KMS-11 (cell line): ENCODE measurements around the gene ZNF236.

ENCODE experiments used
- H2AFZ ChIP-seq: fragments of 200-600 bp; sonication (generic); 2 replicates; pipeline ENCODE4 v1.6.1; 2016; ENCODE audit warnings: antibody characterized with exemption, mixed run types, low read depth
- H3K27ac ChIP-seq: fragments of 200-600 bp; sonication (generic); 2 replicates; pipeline ENCODE4 v1.6.1; 2016; ENCODE audit warnings: mild to moderate bottlenecking, mixed run types
- H3K27me3 ChIP-seq: fragments of 200-600 bp; sonication (generic); 2 replicates; pipeline ENCODE4 v1.6.1; 2017; ENCODE audit warnings: mild to moderate bottlenecking, low read depth, mixed run types, moderate library complexity; ENCODE audit not compliant: insufficient read depth
- H3K36me3 ChIP-seq: fragments of 200-600 bp; sonication (generic); 2 replicates; pipeline ENCODE4 v1.6.1; 2017; ENCODE audit warnings: mild to moderate bottlenecking, mixed run types; ENCODE audit not compliant: insufficient read depth
- H3K4me1 ChIP-seq: fragments of 200-600 bp; sonication (generic); 2 replicates; pipeline ENCODE4 v1.6.1; 2016; ENCODE audit warnings: mild to moderate bottlenecking, low read depth, mixed run types; ENCODE audit not compliant: poor library complexity, severe bottlenecking
- H3K4me2 ChIP-seq: fragments of 200-600 bp; sonication (generic); 2 replicates; pipeline ENCODE4 v1.7.0; 2016; ENCODE audit warnings: mild to moderate bottlenecking, mixed run types
- H3K4me3 ChIP-seq: fragments of 200-600 bp; sonication (generic); IDR thresholded peaks from 2 replicates; pipeline ENCODE4 v1.6.1; 2017; ENCODE audit warnings: low read depth, low read length, mixed read lengths; ENCODE audit not compliant: insufficient read depth
- H3K79me2 ChIP-seq: fragments of 200-600 bp; sonication (generic); 2 replicates; pipeline ENCODE4 v1.6.1; 2016; ENCODE audit warnings: low read depth, mixed run types; ENCODE audit not compliant: insufficient read depth
- H3K9ac ChIP-seq: fragments of 200-600 bp; sonication (generic); 2 replicates; pipeline ENCODE4 v1.6.1; 2016; ENCODE audit warnings: mild to moderate bottlenecking, mixed run types
- H4K20me1 ChIP-seq: fragments of 200-600 bp; sonication (generic); 2 replicates; pipeline ENCODE4 v1.6.1; 2016; ENCODE audit warnings: mild to moderate bottlenecking, mixed run types; ENCODE audit not compliant: insufficient read depth
- TF ChIP-seq, protein P1 (sequence below): fragments of 200-600 bp; sonication (generic); conservative IDR thresholded peaks from 2 replicates; pipeline ENCODE4 v1.6.1; 2017; ENCODE audit warnings: low read depth, mild to moderate bottlenecking, antibody characterized with exemption, low read length, moderate library complexity, mixed read lengths

Gene ZNF236

DNA sequence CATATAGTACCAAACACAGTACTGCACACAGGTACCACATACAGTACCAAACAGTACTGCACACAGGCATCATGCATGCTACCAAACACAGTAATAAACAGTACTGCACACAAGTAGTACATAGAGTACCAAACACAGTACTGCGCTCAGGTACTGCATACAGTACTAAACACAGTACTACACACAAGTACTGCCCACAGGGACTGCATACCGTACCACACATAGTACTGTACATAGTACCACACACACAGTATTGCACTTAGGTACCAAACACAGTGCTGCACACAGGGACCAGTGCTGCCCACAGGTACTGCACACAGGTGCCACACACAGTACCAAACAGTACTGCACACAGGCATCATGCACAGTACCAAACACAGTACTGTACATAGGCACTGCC lies 74.9 kb downstream of the ZNF236 start:
- no peak overlapping the region for H3K9ac ChIP-seq
- TF ChIP-seq, protein P1, sequence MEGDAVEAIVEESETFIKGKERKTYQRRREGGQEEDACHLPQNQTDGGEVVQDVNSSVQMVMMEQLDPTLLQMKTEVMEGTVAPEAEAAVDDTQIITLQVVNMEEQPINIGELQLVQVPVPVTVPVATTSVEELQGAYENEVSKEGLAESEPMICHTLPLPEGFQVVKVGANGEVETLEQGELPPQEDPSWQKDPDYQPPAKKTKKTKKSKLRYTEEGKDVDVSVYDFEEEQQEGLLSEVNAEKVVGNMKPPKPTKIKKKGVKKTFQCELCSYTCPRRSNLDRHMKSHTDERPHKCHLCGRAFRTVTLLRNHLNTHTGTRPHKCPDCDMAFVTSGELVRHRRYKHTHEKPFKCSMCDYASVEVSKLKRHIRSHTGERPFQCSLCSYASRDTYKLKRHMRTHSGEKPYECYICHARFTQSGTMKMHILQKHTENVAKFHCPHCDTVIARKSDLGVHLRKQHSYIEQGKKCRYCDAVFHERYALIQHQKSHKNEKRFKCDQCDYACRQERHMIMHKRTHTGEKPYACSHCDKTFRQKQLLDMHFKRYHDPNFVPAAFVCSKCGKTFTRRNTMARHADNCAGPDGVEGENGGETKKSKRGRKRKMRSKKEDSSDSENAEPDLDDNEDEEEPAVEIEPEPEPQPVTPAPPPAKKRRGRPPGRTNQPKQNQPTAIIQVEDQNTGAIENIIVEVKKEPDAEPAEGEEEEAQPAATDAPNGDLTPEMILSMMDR = no peak
- H3K27ac ChIP-seq = no peak overlapping the region
- H3K79me2 ChIP-seq = no peaks in the 10 kb centered on the region
- H3K27me3 ChIP-seq = no peaks in the 10 kb centered on the region
- H3K36me3 ChIP-seq = peaks cover 28% of the 10 kb centered on the region; the same call in 1 of the 2 replicates
- no peaks in the 10 kb centered on the region for H3K4me1 ChIP-seq
- H4K20me1 ChIP-seq = no peaks in the 10 kb centered on the region
- H2AFZ ChIP-seq = no peak overlapping the region
- no peak overlapping the region for H3K4me2 ChIP-seq
- H3K4me3 ChIP-seq = no peak overlapping the region

DNA sequence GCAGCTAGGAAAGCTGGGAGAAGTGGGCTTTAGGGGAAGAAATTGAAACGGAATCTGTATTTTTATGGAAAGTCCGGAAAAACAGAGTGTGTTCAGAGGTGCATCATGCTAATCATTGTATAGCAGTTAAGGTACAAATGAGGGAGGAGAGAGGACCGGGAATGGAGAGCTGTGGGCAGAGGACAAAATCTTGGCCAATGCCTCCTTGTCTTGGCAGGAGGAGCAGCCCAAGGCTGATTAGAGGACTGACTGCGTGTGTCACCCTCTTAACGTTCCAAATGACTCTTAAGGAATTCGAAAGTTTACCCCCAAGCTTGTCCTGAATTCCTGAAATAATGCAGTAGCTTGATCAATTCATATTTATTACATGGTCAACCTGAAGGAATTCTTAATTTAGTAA lies 81.0 kb downstream of the ZNF236 start:
- no peaks in the 10 kb centered on the region for H3K27me3 ChIP-seq
- no peak overlapping the region for H3K9ac ChIP-seq
- H3K27ac ChIP-seq = no peak overlapping the region
- no peaks in the 10 kb centered on the region for H3K79me2 ChIP-seq
- H4K20me1 ChIP-seq = no peaks in the 10 kb centered on the region
- H2AFZ ChIP-seq = no peak overlapping the region
- peaks cover 22% of the 10 kb centered on the region for H3K4me1 ChIP-seq
- no peaks in the 10 kb centered on the region for H3K36me3 ChIP-seq
- no peak overlapping the region for H3K4me2 ChIP-seq
- TF ChIP-seq, protein P1 = no peak
- no peak overlapping the region for H3K4me3 ChIP-seq

DNA sequence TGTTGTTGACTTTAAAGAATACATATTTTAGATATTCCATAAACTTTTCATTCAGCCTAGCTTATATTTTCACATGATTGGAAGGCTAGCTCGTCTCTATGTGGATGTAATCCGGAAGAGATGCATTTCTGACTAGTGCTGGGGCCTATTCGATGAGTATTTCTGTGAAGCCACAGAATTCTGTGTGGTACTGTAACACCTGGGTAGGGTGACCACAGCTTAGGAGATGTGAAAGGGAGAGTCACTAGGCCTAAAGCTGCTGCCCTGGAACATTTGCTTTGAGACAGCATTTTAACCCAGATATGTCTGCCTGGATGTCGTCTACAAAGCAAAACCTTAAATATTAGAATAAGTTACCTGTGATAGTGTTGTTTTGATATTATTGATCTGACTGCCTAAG lies 83.5 kb downstream of the ZNF236 start:
- H3K36me3 ChIP-seq = no peaks in the 10 kb centered on the region
- H3K4me2 ChIP-seq = peak overlapping the region; percentile 26; the same call in 1 of the 2 replicates
- no peak overlapping the region for H3K27ac ChIP-seq
- no peaks in the 10 kb centered on the region for H3K27me3 ChIP-seq
- no peaks in the 10 kb centered on the region for H4K20me1 ChIP-seq
- H2AFZ ChIP-seq = no peak overlapping the region
- H3K4me1 ChIP-seq = peaks cover 22% of the 10 kb centered on the region
- no peaks in the 10 kb centered on the region for H3K79me2 ChIP-seq
- TF ChIP-seq, protein P1 = no peak
- no peak overlapping the region for H3K4me3 ChIP-seq
- H3K9ac ChIP-seq = no peak overlapping the region

DNA sequence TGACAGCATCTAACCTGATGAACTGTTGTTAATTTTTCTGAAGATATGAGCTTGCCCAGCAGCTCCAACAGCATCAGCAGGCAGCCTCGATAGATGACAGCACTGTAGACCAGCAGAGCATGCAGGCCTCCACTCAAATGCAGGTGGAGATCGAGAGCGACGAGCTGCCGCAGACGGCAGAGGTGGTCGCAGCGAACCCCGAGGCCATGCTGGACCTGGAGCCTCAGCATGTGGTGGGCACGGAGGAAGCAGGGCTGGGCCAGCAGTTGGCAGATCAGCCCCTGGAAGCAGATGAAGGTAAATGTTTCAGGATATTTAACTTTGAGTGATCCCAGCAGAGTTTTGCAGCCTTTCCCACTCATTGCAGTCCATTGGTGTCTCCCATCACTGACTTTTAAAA lies 85.9 kb downstream of the ZNF236 start:
- H3K4me1 ChIP-seq = peaks cover 22% of the 10 kb centered on the region
- H3K4me2 ChIP-seq = no peak overlapping the region
- no peak overlapping the region for H3K4me3 ChIP-seq
- no peaks in the 10 kb centered on the region for H3K79me2 ChIP-seq
- H3K36me3 ChIP-seq = no peaks in the 10 kb centered on the region
- no peak overlapping the region for H3K9ac ChIP-seq
- TF ChIP-seq, protein P1 = no peak
- H3K27me3 ChIP-seq = no peaks in the 10 kb centered on the region
- H4K20me1 ChIP-seq = no peaks in the 10 kb centered on the region
- H2AFZ ChIP-seq = no peak overlapping the region
- no peak overlapping the region for H3K27ac ChIP-seq
